Endothelial cell (in vitro differentiated cells): ENCODE data around the gene CEBPA. TPM values are rescaled to one million over a fixed set of nuclear protein-coding genes. Genes with fewer than 3 reads are reported as not detected.

Experiments
- DNase-seq: peaks from one replicate; pipeline ENCODE4 v3.0.0; 2021; ENCODE audit warnings: low spot score
- H3K27ac Mint-ChIP-seq: one replicate; pipeline ENCODE4 v1.8.0; 2021; ENCODE audit warnings: mixed read lengths, inconsistent platforms; ENCODE audit not compliant: unreplicated experiment
- H3K27me3 Mint-ChIP-seq: one replicate; pipeline ENCODE4 v1.8.0; 2021; ENCODE audit warnings: mild to moderate bottlenecking, moderate library complexity, mixed read lengths, inconsistent platforms; ENCODE audit not compliant: unreplicated experiment
- H3K36me3 Mint-ChIP-seq: one replicate; pipeline ENCODE4 v1.8.0; 2021; ENCODE audit warnings: mild to moderate bottlenecking, low read depth, mixed read lengths, inconsistent platforms; ENCODE audit not compliant: unreplicated experiment
- H3K4me1 Mint-ChIP-seq: one replicate; pipeline ENCODE4 v1.8.0; 2021; ENCODE audit warnings: mild to moderate bottlenecking, mixed read lengths, inconsistent platforms; ENCODE audit not compliant: unreplicated experiment
- H3K4me3 Mint-ChIP-seq: one replicate; pipeline ENCODE4 v1.8.0; 2021; ENCODE audit warnings: mild to moderate bottlenecking, mixed read lengths, inconsistent platforms; ENCODE audit not compliant: unreplicated experiment
- H3K9me3 Mint-ChIP-seq: one replicate; pipeline ENCODE4 v1.8.0; 2021; ENCODE audit warnings: mixed read lengths, inconsistent platforms; ENCODE audit not compliant: unreplicated experiment
- CTCF ChIP-seq: fragments of 200-600 bp; sonication (generic); IDR thresholded peaks from one replicate; pipeline ENCODE4 v1.5.0; 2021; ENCODE audit warnings: antibody characterized with exemption; ENCODE audit not compliant: unreplicated experiment
- total RNA-seq: library from RNA; stranded (reverse); fragmentation: NEBNext Ultra II Directional; extraction: Animal tissue kit (Norgen Biotek cat#: 25700); gene quantifications from one replicate; pipeline ENCODE4 v1.2.1, GENCODE V29; 2021; ENCODE audit not compliant: unreplicated experiment

The CEBPA gene
- total RNA-seq, 1 donor from 2014 or later, result 0.59 TPM

DNA sequence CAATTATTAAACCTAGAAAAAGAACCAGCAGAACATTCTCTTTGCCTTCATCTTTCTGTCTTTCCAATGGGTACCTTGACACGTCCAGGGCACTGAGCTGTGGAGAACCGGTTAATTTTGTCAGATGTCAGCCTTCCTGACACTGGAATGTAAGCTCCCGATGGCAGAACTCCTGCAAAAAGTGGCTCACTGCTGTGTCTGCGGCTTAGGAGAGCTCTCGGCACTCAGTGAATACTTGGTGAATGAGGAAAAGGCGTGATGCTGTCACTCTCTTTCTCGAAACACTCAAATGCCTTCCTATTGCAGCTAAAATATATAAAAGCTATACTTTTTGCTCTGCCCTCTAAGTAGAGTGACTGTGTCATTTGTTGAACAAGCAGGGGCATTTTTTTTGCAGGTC lies 17.6 kb downstream of the CEBPA start:
- Mint-ChIP-seq H3K27me3 (peaks cover 11% of the 10 kb centered on the region), H3K27ac (no peak overlapping the region), H3K4me3 (no peak overlapping the region), H3K36me3 (peaks cover 12% of the 10 kb centered on the region), H3K4me1 (no peaks in the 10 kb centered on the region), H3K9me3 (no peaks in the 10 kb centered on the region)
- DNase-seq, result no peak
- TF ChIP-seq CTCF, result no peak

DNA sequence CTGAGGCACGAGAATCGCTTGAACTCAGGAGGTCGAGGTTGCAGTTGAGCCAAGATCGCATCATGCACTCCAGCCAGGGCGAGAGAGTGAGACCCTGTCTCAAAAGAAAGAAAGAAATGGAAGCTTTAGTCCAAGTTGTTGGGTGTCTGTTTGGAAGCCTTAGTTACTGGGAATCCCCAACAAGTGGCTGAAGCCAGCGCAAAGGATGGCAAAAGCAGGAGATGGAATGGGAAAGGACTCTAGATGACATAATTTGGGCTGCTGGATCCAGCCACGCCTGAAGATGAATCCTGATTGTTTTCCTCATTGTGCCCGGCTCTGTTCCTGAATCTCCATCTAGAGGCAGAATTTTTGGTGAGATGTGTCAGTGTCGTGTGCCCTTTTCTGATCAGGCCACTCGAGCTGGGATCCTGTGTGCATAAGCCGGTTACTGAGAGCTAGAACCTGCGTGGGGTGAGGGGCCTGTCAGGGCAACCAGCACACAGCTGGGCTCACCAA lies 18.1 kb downstream of the CEBPA start:
- TF ChIP-seq CTCF, result no peak

DNA sequence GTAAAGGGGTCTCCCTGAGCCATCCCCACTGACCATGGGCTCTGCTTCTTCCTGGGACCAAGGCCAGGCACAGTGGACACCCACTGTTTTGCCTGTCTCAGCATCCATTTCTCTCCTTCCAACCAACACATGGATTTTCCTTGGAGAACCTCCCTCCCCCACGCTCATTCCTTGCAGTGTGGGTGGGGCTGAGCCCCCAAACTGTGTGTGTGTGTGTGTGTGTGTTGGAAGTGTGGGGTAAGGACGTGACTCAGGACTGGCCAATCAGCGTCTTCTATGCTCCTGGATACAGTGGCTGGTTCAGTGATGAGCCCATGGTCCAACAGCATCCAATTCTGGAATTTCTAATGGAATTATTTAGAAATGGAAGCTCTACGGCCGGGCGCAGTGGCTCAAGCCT lies 18.7 kb downstream of the CEBPA start:
- H3K4me3 Mint-ChIP-seq, result no peak overlapping the region

More for the DNA sequence above, 18.1 kb downstream of the CEBPA start:
- H3K27ac Mint-ChIP-seq, result no peak overlapping the region
- DNase-seq, result no peak
- H3K27me3 Mint-ChIP-seq, result peaks cover 11% of the 10 kb centered on the region
- H3K36me3 Mint-ChIP-seq, result peaks cover 12% of the 10 kb centered on the region
- no peaks in the 10 kb centered on the region for H3K9me3 Mint-ChIP-seq
- no peaks in the 10 kb centered on the region for H3K4me1 Mint-ChIP-seq
- no peak overlapping the region for H3K4me3 Mint-ChIP-seq

GRCh38 chr19:33282036-33282671 lies 20.2 kb downstream of the CEBPA start:
- H3K4me1 Mint-ChIP-seq, result no peaks in the 10 kb centered on the region
- H3K27me3 Mint-ChIP-seq, result peaks cover 11% of the 10 kb centered on the region
- DNase-seq, result no peak
- H3K4me3 Mint-ChIP-seq, result no peak overlapping the region
- no peaks in the 10 kb centered on the region for H3K9me3 Mint-ChIP-seq
- H3K36me3 Mint-ChIP-seq, result peaks cover 10% of the 10 kb centered on the region
- H3K27ac Mint-ChIP-seq, result no peak overlapping the region
- TF ChIP-seq CTCF, result no peak

More for the DNA sequence above, 18.7 kb downstream of the CEBPA start:
- no peak for TF ChIP-seq CTCF
- H3K27ac Mint-ChIP-seq, result no peak overlapping the region
- H3K27me3 Mint-ChIP-seq, result peaks cover 11% of the 10 kb centered on the region
- no peaks in the 10 kb centered on the region for H3K4me1 Mint-ChIP-seq
- no peak for DNase-seq
- peaks cover 7% of the 10 kb centered on the region for H3K36me3 Mint-ChIP-seq
- H3K9me3 Mint-ChIP-seq, result no peaks in the 10 kb centered on the region

DNA sequence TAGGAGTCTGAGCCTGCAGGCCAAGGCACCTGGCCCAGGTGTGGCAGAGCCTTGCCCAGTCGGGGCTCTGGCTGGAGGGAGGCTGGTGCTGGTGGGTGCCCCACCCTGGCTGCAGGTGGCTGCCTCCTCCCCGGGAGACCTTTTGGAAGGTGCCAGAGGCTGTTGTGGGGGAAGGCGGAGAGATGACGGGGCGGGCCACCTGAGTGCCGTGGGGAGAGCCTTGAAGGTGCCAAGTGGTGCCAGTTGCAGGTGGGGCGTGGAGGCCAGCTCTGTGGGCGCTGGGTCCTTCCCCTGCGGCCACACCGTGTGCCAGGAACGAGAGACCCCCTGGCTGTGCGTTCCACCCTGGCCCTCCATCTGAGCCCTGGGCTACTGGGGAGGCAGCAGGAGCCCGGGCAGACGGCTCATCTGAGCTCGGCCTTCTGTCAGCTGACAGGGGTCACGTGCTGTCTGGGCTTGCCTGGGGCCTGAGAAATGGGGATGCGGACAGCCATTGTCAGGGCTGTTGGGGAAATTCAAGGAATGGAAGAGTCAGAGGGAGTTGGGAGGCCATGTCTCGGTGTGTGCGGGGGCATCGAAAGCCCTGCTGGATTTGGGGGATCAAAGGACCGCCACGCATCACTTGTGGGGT lies 20.9 kb downstream of the CEBPA start:
- Mint-ChIP-seq H3K4me3 (no peak overlapping the region), H3K27ac (no peak overlapping the region), H3K4me1 (no peaks in the 10 kb centered on the region), H3K27me3 (peaks cover 12% of the 10 kb centered on the region), H3K9me3 (no peaks in the 10 kb centered on the region), H3K36me3 (peaks cover 7% of the 10 kb centered on the region)
- TF ChIP-seq CTCF, result no peak
- no peak for DNase-seq
